HEK293T (cell line): ENCODE data around the gene TNFRSF18.

Source experiments
- ARNT ChIP-seq: fragments of 450-650 bp; IDR thresholded peaks from 2 replicates; pipeline ENCODE4 v1.6.1; 2017; ENCODE audit warnings: mild to moderate bottlenecking
- CTBP1 ChIP-seq: fragments of 450-650 bp; IDR thresholded peaks from 2 replicates; pipeline ENCODE4 v1.6.1; 2016; ENCODE audit warnings: borderline replicate concordance
- ELF4 ChIP-seq: fragments of 450-650 bp; IDR thresholded peaks from 2 replicates; pipeline ENCODE4 v1.6.1; 2017; ENCODE audit warnings: antibody characterized with exemption
- FOXA1 ChIP-seq: fragments of 450-650 bp; IDR thresholded peaks from 2 replicates; pipeline ENCODE4 v1.6.1; 2016; ENCODE audit warnings: mild to moderate bottlenecking
- FOXK2 ChIP-seq: fragments of 450-650 bp; IDR thresholded peaks from 2 replicates; pipeline ENCODE4 v1.6.1; 2016; ENCODE audit warnings: mild to moderate bottlenecking
- FOXM1 ChIP-seq: fragments of 450-650 bp; IDR thresholded peaks from 2 replicates; pipeline ENCODE4 v1.6.1; 2017; ENCODE audit warnings: mild to moderate bottlenecking, borderline replicate concordance
- HDGF ChIP-seq: fragments of 450-650 bp; IDR thresholded peaks from 2 replicates; pipeline ENCODE4 v1.6.1; 2017; ENCODE audit warnings: antibody characterized with exemption, borderline replicate concordance
- L3MBTL2 ChIP-seq: fragments of 450-650 bp; conservative IDR thresholded peaks from 2 replicates; pipeline ENCODE4 v1.6.1; 2016; ENCODE audit warnings: mild to moderate bottlenecking
- NFRKB ChIP-seq: fragments of 450-650 bp; IDR thresholded peaks from 2 replicates; pipeline ENCODE4 v1.6.1; 2016; ENCODE audit warnings: mild to moderate bottlenecking, moderate library complexity
- PKNOX1 ChIP-seq: fragments of 450-650 bp; IDR thresholded peaks from 2 replicates; pipeline ENCODE4 v1.6.1; 2016
- SP1 ChIP-seq: fragments of 450-650 bp; IDR thresholded peaks from 2 replicates; pipeline ENCODE4 v1.6.1; 2017
- SUZ12 ChIP-seq: fragments of 450-650 bp; IDR thresholded peaks from 2 replicates; pipeline ENCODE4 v1.6.1; 2016; ENCODE audit warnings: mild to moderate bottlenecking
- ZNF384 ChIP-seq: fragments of 450-650 bp; IDR thresholded peaks from 2 replicates; pipeline ENCODE4 v1.6.1; 2016

GRCh38 chr1:1217621-1218523 is 11.5 kb upstream of the TNFRSF18 start:
- no peak for TF ChIP-seq FOXM1
- no peak for TF ChIP-seq ARNT
- TF ChIP-seq CTBP1 = no peak
- no peak for TF ChIP-seq SUZ12
- TF ChIP-seq PKNOX1 = no peak
- TF ChIP-seq ELF4 = no peak
- no peak for TF ChIP-seq L3MBTL2
- TF ChIP-seq FOXA1 = no peak
- no peak for TF ChIP-seq SP1
- no peak for TF ChIP-seq ZNF384
- TF ChIP-seq HDGF = no peak
- no peak for TF ChIP-seq NFRKB
- TF ChIP-seq FOXK2 = no peak
